ENCODE results near the gene USP10. TPM values are rescaled to one million over a fixed set of nuclear protein-coding genes. Genes with fewer than 3 reads are reported as not detected.

Gene USP10
- total and polyA plus RNA-seq, 2 donors (not counting 1 experiment from before 2014, with no cell fraction given) = 48.9 to 134 TPM

DNA sequence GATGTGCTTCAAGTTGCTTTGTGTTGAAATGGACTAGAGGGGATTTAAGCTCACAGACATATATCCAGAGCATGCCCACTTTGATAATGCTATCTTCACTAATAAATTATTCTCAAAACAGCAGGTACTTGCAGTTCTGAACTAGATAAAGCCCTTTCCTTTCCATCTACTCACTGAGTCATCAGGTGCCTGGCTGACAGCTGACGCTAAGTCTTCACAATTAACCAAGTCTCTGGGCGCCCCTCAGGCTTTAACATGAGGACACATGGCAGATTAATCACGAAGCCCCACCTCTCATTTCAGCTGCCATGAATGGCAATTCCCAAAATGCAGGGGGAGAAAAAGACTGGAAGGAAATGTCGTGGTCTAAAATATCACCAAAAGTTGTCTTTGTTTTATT lies 90.5 kb downstream of the USP10 start:
- Histone ChIP-seq H3K27ac (ENCODE audit: low read length in 2 of 2) (no peak overlapping the region), H3K4me2 (replicated peaks; ENCODE audit: low read depth, low read length, poor library complexity, severe bottlenecking) (no peak overlapping the region), H3K4me1 (ENCODE audit: control insufficient read depth in 2 of 2, insufficient read depth in 2 of 2, low read length in 2 of 2) (no peaks in the 10 kb centered on the region), H4K20me1 (ENCODE audit: control insufficient read depth, insufficient read depth, low read length, poor library complexity, severe bottlenecking) (no peaks in the 10 kb centered on the region), H3K9me3 (ENCODE audit: control extremely low read depth in 1 of 3, control insufficient read depth in 2 of 3, insufficient read depth in 1 of 3, low read length in 2 of 3) (no peaks in the 10 kb centered on the region), H3K9ac (ENCODE audit: low read length) (no peak overlapping the region), H2AFZ (ENCODE audit: insufficient read depth, low read depth, low read length, poor library complexity, severe bottlenecking) (no peak overlapping the region), H3K79me2 (ENCODE audit: control insufficient read depth, insufficient read depth, low read length) (no peaks in the 10 kb centered on the region), H3K4me3 (ENCODE audit: control extremely low read depth in 1 of 5, extremely low read depth in 1 of 5, insufficient read depth in 1 of 5, low read depth in 2 of 5, low read length in 4 of 5) (no peak overlapping the region), H3K36me3 (replicated peaks in 1 of 2; ENCODE audit: control extremely low read depth in 1 of 2, control insufficient read depth in 1 of 2, extremely low read depth in 1 of 2, insufficient read depth in 2 of 2, low read length in 1 of 2) (no peaks in the 10 kb centered on the region), H3K27me3 (replicated peaks in 1 of 4; ENCODE audit: control extremely low read depth in 1 of 4, control insufficient read depth in 3 of 4, insufficient read depth in 4 of 4, low read length in 3 of 4) (no peaks in the 10 kb centered on the region)
- Mint-ChIP-seq H3K4me1 (no peaks in the 10 kb centered on the region), H3K27ac (no peak overlapping the region), H3K4me3 (no peak overlapping the region), H3K9me3 (ENCODE audit: insufficient read depth) (no peaks in the 10 kb centered on the region), H3K27me3 (no peaks in the 10 kb centered on the region)
- DNase-seq (no peak), ATAC-seq (ENCODE audit: low read depth) (no peak)
- intact Hi-C loops (cut with micrococcal nuclease) = no loop called here
- ChIA-PET POLR2A (no interaction called here), CTCF (no interaction called here)
- 93% methylated on average over 2 of the region's 4 CpGs for WGBS (ENCODE audit: insufficient coverage)
- no peak for TF ChIP-seq EZH2 (IDR thresholded peaks at IDR 0.05; ENCODE audit: borderline replicate concordance, insufficient read depth, low read depth, low read length, poor library complexity, severe bottlenecking)
- TF ChIP-seq, protein P1, sequence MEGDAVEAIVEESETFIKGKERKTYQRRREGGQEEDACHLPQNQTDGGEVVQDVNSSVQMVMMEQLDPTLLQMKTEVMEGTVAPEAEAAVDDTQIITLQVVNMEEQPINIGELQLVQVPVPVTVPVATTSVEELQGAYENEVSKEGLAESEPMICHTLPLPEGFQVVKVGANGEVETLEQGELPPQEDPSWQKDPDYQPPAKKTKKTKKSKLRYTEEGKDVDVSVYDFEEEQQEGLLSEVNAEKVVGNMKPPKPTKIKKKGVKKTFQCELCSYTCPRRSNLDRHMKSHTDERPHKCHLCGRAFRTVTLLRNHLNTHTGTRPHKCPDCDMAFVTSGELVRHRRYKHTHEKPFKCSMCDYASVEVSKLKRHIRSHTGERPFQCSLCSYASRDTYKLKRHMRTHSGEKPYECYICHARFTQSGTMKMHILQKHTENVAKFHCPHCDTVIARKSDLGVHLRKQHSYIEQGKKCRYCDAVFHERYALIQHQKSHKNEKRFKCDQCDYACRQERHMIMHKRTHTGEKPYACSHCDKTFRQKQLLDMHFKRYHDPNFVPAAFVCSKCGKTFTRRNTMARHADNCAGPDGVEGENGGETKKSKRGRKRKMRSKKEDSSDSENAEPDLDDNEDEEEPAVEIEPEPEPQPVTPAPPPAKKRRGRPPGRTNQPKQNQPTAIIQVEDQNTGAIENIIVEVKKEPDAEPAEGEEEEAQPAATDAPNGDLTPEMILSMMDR (IDR thresholded peaks at IDR 0.05) = no peak

DNA sequence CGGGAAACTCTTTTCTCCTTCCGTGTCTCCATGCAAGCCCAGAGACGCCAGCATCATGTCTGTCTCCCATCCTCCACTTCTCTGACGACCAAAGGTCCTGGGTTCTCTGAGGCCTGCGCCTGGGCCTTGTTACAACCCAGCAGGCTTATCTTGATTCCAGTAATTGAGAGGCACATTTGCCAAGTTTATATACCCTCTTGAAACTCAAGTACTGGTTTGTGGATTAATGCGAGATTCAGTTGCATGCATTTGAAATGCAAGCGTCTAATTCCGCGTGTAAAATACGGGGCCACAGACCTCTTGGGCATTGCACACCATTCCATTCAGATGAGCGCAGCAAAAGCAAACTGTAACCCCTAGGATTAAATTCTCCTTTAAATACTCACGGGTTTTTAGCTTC lies 91.3 kb downstream of the USP10 start:
- Mint-ChIP-seq H3K27ac (no peak overlapping the region), H3K4me3 (no peak overlapping the region), H3K4me1 (no peaks in the 10 kb centered on the region), H3K9me3 (ENCODE audit: insufficient read depth) (no peaks in the 10 kb centered on the region), H3K27me3 (no peaks in the 10 kb centered on the region)
- ATAC-seq (ENCODE audit: low read depth) (no peak), DNase-seq (no peak)
- Histone ChIP-seq H3K4me1 (ENCODE audit: control insufficient read depth in 2 of 2, insufficient read depth in 2 of 2, low read length in 2 of 2) (no peaks in the 10 kb centered on the region), H3K4me2 (replicated peaks; ENCODE audit: low read depth, low read length, poor library complexity, severe bottlenecking) (no peak overlapping the region), H3K9ac (ENCODE audit: low read length) (no peak overlapping the region), H3K4me3 (ENCODE audit: control extremely low read depth in 1 of 5, extremely low read depth in 1 of 5, insufficient read depth in 1 of 5, low read depth in 2 of 5, low read length in 4 of 5) (no peak overlapping the region), H4K20me1 (ENCODE audit: control insufficient read depth, insufficient read depth, low read length, poor library complexity, severe bottlenecking) (no peaks in the 10 kb centered on the region), H3K27me3 (replicated peaks in 1 of 4; ENCODE audit: control extremely low read depth in 1 of 4, control insufficient read depth in 3 of 4, insufficient read depth in 4 of 4, low read length in 3 of 4) (no peaks in the 10 kb centered on the region), H3K36me3 (replicated peaks in 1 of 2; ENCODE audit: control extremely low read depth in 1 of 2, control insufficient read depth in 1 of 2, extremely low read depth in 1 of 2, insufficient read depth in 2 of 2, low read length in 1 of 2) (no peaks in the 10 kb centered on the region), H3K9me3 (ENCODE audit: control extremely low read depth in 1 of 3, control insufficient read depth in 2 of 3, insufficient read depth in 1 of 3, low read length in 2 of 3) (no peaks in the 10 kb centered on the region), H3K27ac (ENCODE audit: low read length in 2 of 2) (no peak overlapping the region), H2AFZ (ENCODE audit: insufficient read depth, low read depth, low read length, poor library complexity, severe bottlenecking) (no peak overlapping the region), H3K79me2 (ENCODE audit: control insufficient read depth, insufficient read depth, low read length) (no peaks in the 10 kb centered on the region)
- POLR2A ChIA-PET = no interaction called here
- no peak for TF ChIP-seq EZH2 (IDR thresholded peaks at IDR 0.05; ENCODE audit: borderline replicate concordance, insufficient read depth, low read depth, low read length, poor library complexity, severe bottlenecking)
- TF ChIP-seq, protein P1 (IDR thresholded peaks at IDR 0.05) = no peak
- WGBS (ENCODE audit: insufficient coverage) = 94% methylated on average over 10 of the region's 12 CpGs
- intact Hi-C loops (cut with micrococcal nuclease) = no loop called here
- CTCF ChIA-PET = no interaction called here

Data from B cell (primary cell).